ENCODE results near the gene ADCYAP1R1.
A peak's percentile ranks its signal among the peaks of the same experiment; 100 is the strongest.

The ADCYAP1R1 gene

DNA sequence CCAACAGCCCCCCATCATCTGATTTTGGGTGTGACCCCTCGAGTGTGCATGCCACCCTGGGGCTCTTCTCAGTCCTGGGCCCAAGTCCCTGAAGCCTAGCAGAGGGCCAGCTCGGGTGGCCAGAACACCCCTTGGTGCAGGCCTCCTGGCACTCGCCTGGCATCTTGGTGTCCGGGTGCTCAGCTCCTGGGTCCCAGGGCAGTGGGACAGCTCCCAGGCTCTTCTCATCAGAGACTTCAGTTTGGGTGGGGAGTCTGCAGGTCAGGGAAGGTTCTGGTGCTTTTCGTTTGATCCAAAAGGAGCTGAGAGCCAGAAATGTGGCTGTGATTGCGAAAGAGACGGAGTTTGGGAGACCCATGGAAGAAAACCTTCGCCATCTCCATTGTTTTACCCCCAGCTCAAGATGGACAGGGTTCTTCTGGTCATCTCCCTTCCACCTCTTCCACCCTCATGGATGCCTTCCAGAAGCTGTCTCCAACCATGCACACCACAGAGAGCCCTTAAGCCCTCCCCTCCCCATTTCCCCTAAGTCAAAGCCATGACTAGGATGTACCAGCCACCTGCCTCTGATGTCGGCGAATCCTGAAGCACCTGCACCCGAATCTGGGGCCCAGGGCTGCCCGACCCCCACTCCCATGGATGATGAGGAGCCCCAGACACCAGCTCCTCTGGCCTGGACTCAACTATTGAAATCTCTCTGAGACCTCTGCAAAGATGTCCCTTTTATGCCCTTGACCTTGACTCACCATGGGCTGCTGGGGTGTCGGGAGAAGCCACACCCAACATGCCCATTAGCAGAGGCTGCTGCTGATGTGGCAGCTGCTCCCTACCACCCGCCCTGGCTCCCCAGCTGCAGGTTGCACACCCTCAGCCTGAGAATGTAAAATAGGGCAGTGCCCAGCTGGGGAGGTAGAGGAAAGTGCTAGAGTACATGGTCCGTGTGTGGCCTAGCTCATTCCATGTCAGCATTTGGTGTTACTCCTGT is 55.3 kb downstream of the ADCYAP1R1 start:
- DNase-seq = no peak

GRCh38 chr7:31108097-31108657 is 56.1 kb downstream of the ADCYAP1R1 start:
- DNase-seq = no peak

GRCh38 chr7:31109751-31110150 is 57.6 kb downstream of the ADCYAP1R1 start:
- DNase-seq = no peak

GRCh38 chr7:31110331-31111108 is 58.4 kb downstream of the ADCYAP1R1 start:
- DNase-seq = no peak

DNA sequence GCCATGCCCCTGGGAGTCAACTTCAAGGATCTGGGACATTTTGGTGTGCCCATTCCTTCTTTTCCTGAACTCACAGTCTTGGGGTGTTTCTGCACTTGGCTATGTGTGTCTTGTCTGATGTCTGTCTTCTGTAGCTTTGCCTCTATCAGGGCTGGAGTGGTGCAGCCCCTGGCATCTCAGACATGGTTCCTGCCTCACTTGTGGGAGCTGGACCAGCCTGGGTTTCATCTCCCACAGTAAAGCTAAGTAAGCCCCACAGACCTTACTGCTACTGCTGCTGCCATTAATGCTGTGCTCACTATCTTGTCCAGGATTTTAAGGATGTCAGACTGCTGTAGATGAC is 59.0 kb downstream of the ADCYAP1R1 start:
- DNase-seq = no peak

DNA sequence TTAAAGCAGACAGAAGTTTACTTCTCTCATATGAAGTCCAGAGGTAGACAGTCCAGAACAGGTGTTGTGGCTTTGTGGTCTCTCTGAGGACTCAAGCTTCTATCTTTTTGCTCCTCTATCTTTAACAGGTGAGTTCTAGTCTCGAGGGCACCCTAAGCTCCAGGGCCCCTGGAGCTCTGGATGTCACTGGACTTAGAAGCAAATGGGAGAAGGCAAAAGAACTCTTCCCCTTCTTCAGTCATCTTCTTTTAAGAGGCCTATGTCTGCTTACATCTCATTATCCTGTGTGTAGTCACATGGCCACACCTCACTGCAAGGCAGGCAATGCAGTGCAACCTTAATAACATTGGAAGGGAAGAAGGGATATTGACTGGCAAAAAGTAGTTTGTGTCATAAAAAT is 61.6 kb downstream of the ADCYAP1R1 start:
- no peak for DNase-seq

GRCh38 chr7:31114593-31115343 is 62.7 kb downstream of the ADCYAP1R1 start:
- no peak for DNase-seq

DNA sequence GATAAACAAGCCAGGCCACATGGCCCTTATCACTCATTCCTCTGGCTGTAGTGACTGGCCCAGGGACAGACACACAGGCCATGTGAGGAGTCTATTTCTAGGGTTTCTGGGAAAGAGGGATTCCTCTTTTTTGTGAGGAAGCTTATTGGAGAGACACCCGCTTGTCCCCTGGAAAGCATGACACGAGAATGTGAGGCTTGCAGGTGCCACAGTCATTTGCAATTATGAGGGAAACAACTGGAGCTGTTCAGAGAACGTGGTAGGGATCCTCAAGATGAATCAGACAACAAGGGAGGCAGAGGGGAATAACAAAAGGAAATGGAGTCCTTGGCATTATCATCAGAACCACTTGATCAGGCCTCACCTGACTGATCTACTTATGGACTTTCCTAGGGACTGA is 64.5 kb downstream of the ADCYAP1R1 start:
- DNase-seq = no peak

DNA sequence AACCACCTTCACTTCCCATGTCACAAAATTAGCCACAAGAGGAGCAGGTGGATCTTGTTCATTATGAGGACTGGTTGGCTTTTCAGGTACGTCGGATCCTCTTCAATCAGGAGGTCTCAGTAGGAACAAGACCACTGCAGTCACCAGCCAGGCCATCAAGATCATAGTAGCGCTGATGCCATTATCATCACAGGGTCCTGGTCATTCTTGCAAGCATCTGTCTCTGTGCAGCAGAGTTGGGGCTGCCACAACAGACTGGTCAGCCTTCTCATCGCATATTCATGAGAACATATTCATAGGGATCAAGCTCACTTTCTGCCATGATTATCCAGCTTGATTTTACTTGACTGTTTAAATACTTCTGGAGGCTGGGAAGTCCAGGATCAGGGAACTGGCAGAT is 67.1 kb downstream of the ADCYAP1R1 start:
- DNase-seq = no peak

- no peak for DNase-seq
Measured at GRCh38 chr7:31120800-31121513, 68.8 kb downstream of the ADCYAP1R1 start.

- DNase-seq = no peak
Measured at GRCh38 chr7:31121601-31122000, 69.5 kb downstream of the ADCYAP1R1 start.

DNA sequence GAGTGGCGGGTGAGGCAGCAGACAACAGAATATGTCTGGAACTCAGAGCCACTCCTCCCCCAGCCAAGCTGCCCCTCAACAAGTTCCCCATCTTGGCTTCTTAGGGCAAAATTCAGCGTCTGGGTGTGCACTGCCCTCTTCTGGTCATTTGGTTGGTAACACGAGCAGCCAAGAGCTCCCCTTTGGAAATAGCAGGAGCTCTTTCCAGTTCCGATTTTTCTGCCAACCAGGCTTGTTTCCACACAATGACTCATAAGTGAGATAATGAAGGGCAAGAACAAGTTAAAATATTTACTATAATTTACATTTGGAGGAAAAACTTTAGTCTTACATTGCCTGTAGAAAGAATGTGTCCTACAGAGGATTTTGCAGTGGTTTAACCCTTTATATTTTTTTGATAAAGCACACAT is 70.5 kb downstream of the ADCYAP1R1 start:
- DNase-seq = peak; percentile 42 to 69

DNA sequence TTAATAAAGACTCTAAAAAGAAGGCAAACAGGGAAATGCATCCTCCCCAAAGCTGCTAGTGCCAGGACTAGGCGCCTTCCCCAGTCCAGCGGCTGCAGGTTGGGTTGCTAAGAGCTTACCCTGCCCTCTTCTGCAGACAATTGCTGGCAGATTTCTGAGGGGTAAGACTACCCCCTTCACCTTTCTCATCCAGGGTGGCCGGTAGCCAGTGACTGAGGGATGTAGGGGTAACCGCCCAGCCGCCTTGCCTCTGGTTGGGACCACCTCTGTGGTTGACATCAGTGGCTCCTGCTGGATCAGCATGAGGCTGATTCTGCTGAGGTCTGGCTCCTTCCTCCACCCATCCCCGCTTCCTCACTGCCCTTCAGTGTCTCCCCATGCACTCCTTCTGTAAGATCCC is 71.2 kb downstream of the ADCYAP1R1 start:
- no peak for DNase-seq

DNA sequence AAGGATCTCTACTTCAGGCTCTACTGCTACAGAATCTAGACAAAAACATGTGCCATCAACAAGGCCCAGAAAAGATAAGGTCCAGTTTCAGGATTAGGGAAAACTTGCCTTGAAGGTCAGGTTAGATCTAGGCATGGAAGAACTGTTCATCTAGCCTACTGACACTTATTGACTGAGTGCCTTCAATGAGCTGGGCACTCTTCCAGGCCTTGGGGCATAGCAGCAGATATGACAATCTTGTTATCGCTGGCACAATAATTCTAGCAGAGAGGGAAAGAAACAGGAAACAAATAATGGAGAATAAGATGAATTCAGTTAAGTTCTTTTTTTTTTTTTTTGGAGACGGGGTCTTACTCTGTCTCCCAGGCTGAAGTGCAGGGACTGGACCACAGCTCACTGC is 71.6 kb downstream of the ADCYAP1R1 start:
- no peak for DNase-seq

GRCh38 chr7:31125171-31125570 is 73.1 kb downstream of the ADCYAP1R1 start:
- no peak for DNase-seq

DNA sequence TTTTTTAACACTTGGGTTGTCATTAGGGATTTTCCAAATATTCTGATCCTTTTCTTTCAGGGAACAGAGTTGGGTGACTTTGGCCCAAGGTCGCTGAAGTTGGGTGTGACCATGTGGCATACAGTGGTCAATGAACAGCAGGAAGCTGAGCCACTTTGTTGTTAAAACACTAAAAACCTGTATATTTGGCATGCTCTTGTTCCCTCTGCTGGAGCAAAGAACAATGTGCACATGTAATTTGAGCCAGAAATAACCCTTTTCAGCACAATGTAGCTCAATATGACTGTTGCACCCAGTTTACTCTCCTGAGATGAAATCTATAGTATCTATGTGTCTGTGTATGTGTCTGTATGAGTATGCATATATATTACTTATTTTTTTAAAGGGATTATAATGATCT is 74.9 kb downstream of the ADCYAP1R1 start:
- DNase-seq = no peak

- no peak for DNase-seq
Measured at GRCh38 chr7:31129067-31129466, 77.0 kb downstream of the ADCYAP1R1 start.

DNA sequence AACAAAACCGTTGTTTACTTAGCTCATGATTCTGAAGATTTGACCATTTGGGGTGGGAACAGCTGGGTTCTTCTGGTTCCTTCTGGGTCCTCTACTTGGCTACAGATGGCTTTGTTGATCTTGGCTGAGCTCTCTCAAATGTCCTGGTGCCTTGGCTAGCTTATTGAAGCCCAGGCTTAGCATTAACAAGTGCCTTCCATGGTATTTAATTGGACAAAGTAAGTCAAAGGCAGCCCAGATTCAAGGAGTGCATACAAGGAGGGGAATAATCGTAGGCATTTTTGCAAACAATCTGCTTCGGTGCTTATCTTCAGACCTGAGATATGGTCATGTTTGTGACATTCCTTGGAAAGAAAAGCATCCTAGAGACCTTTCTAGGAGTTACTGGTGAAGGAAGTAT is 81.4 kb downstream of the ADCYAP1R1 start:
- no peak for DNase-seq

- peak; percentile 46 to 60 for DNase-seq
Measured at GRCh38 chr7:31134246-31135188, 82.4 kb downstream of the ADCYAP1R1 start.

DNA sequence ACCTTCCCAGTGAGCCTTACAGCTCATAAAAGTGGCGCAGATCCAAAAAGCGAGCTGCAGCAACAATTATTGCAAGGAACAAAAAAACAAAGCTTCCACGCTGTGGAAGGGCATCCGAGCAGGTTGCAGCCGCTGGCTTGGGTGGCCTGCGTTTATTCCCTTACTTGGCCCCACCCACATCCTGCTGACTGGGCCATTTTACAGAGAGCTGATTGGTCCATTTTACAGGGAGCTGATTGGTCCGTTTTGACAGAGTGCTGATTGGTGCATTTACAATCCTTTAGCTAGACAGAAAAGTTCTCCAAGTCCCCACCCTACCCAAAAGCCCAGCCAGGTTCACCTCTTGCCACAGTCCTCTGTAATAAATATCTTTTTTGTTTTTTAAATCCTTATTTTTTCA is 85.1 kb downstream of the ADCYAP1R1 start:
- DNase-seq = no peak

GRCh38 chr7:31145339-31145738 is 93.2 kb downstream of the ADCYAP1R1 start:
- DNase-seq = no peak
